A549 treated with CORT108297 at 1 μM for 4 hours (cell line): ENCODE results near the gene SLC7A8. TPM values are rescaled to one million over a fixed set of nuclear protein-coding genes. Genes with fewer than 3 reads are reported as not detected.

Experiments used
- total RNA-seq: library from RNA; stranded (reverse); fragments of 200-300 nt; extraction: Qiagen RNA extraction; gene quantifications from 5 replicates; pipeline ENCODE4 v1.2.3, GENCODE V29; 2022

SLC7A8 gene
- 0.47 to 0.73 TPM (median 0.55 TPM) in 5 replicates for total RNA-seq

GRCh38 chr14:23183479-23183878 lies at the start of gene SLC7A8:
SLC7A8 (minus strand) TSS chr14:23183660; CDS start chr14:23182914, 746 bp downstream.

GRCh38 chr14:23118506-23119362 lies 64.7 kb downstream of the SLC7A8 start, which contains the start of gene CEBPE:
CEBPE (minus strand) TSS chr14:23119255; CDS start chr14:23119091, 164 bp downstream.

GRCh38 chr14:23104591-23105347 lies 78.7 kb downstream of the SLC7A8 start, which contains the start of gene CIROP:
CIROP (minus strand) TSS chr14:23104989; CDS start chr14:23104920, 69 bp downstream.

GRCh38 chr14:23095196-23096108 lies 88.0 kb downstream of the SLC7A8 start, which contains the start of gene C14orf119:
C14orf119 (plus strand) TSS chr14:23095505; CDS start chr14:23097659, 2,154 bp downstream.

GRCh38 chr14:23094666-23095195 lies 88.7 kb downstream of the SLC7A8 start, which contains the start of gene ACIN1:
ACIN1 (minus strand) TSS chr14:23095136; CDS start chr14:23095112, 24 bp downstream.

Other genes with a start within 250 kb of the SLC7A8 start
- gene HAUS4, start 226.6 kb downstream of the SLC7A8 start, total RNA-seq = 33.3 to 40.0 TPM (median 36.3 TPM) in 5 replicates
- gene AJUBA, start 201.1 kb downstream of the SLC7A8 start, total RNA-seq = 35.7 to 49.4 TPM (median 39.5 TPM) in 5 replicates
- 2.9 to 3.8 TPM (median 3.7 TPM) in 5 replicates for gene C14orf93, start 173.5 kb downstream of the SLC7A8 start, total RNA-seq
- 293 to 335 TPM (median 321 TPM) in 5 replicates for gene PSMB5, start 148.8 kb downstream of the SLC7A8 start, total RNA-seq
- gene PSMB11, start 141.4 kb downstream of the SLC7A8 start, total RNA-seq = not detected in 5 replicates
- gene CDH24, start 126.1 kb downstream of the SLC7A8 start, total RNA-seq = 3.0 to 5.9 TPM (median 5.2 TPM) in 5 replicates
- 98.4 to 109 TPM (median 104 TPM) in 5 replicates for gene ACIN1, start 88.5 kb downstream of the SLC7A8 start, total RNA-seq
- gene C14orf119, start 88.2 kb downstream of the SLC7A8 start, total RNA-seq = 85.2 to 110 TPM (median 105 TPM) in 5 replicates
- not detected in 5 replicates for gene CIROP, start 78.7 kb downstream of the SLC7A8 start, total RNA-seq
- not detected in 5 replicates for gene CEBPE, start 64.4 kb downstream of the SLC7A8 start, total RNA-seq
- gene RNF212B, start 54.3 kb upstream of the SLC7A8 start, total RNA-seq = not detected in 5 replicates
- gene HOMEZ, start 102.5 kb upstream of the SLC7A8 start, total RNA-seq = 6.2 to 10.2 TPM (median 9.1 TPM) in 5 replicates
- gene PPP1R3E, start 119.2 kb upstream of the SLC7A8 start, total RNA-seq = 2.9 to 4.8 TPM (median 4.0 TPM) in 5 replicates
- gene BCL2L2, start 123.2 kb upstream of the SLC7A8 start, total RNA-seq = 17.7 to 23.3 TPM (median 20.7 TPM) in 5 replicates
- gene PABPN1, start 137.8 kb upstream of the SLC7A8 start, total RNA-seq = 139 to 159 TPM (median 152 TPM) in 5 replicates
- gene SLC22A17, start 169.2 kb upstream of the SLC7A8 start, total RNA-seq = 5.4 to 8.8 TPM (median 7.3 TPM) in 5 replicates
- gene EFS, start 181.5 kb upstream of the SLC7A8 start, total RNA-seq = not detected in 5 replicates
- gene IL25, start 189.1 kb upstream of the SLC7A8 start, total RNA-seq = not detected in 5 replicates
- not detected in 5 replicates for gene CMTM5, start 193.4 kb upstream of the SLC7A8 start, total RNA-seq
- not detected in 5 replicates for gene MYH6, start 224.6 kb upstream of the SLC7A8 start, total RNA-seq